Fibroblast of skin of left quadriceps (primary cell): Measurements from ENCODE around the gene STPG4.
"Not testable (repeated sequence)": the region's sequence is repeated elsewhere in the genome, so short reads cannot be mapped to it uniquely, and the experiment has no call there.

Experiments
- DNase-seq, 2 experiments: peaks; one replicate each; pipeline ENCODE4 v3.0.0-alpha.2; 2013; ENCODE audit warnings: low read depth in 2 of 2

STPG4 gene

GRCh38 chr2:47155091-47155876, at the start of gene STPG4:
TSS of gene STPG4 (minus strand) at chr2:47155308. CDS start at chr2:47155251, 57 bp downstream.
- DNase-seq = no peak

- no peak for DNase-seq
Measured at GRCh38 chr2:47204691-47205090, 49.6 kb upstream of the STPG4 start.

- no peak for DNase-seq
Measured at GRCh38 chr2:47203995-47204394, 48.9 kb upstream of the STPG4 start.

GRCh38 chr2:47201224-47201623, 46.1 kb upstream of the STPG4 start:
- no peak for DNase-seq

- peak; percentile 95 for DNase-seq
Measured at GRCh38 chr2:47198985-47199451, 43.9 kb upstream of the STPG4 start.

- DNase-seq = no peak
Measured at GRCh38 chr2:47196499-47196898, 41.4 kb upstream of the STPG4 start.

- DNase-seq = no peak
Measured at GRCh38 chr2:47196046-47196445, 40.9 kb upstream of the STPG4 start.

GRCh38 chr2:47195148-47195547, 40.0 kb upstream of the STPG4 start:
- no peak for DNase-seq

- no peak for DNase-seq
Measured at GRCh38 chr2:47194410-47194809, 39.3 kb upstream of the STPG4 start.

- no peak for DNase-seq
Measured at GRCh38 chr2:47193607-47194006, 38.5 kb upstream of the STPG4 start.

- no peak for DNase-seq
Measured at GRCh38 chr2:47190188-47190881, 35.2 kb upstream of the STPG4 start.

- DNase-seq = peak; percentile 89 to 90
Measured at GRCh38 chr2:47189635-47190034, 34.5 kb upstream of the STPG4 start.

- DNase-seq = no peak
Measured at GRCh38 chr2:47187069-47187468, 32.0 kb upstream of the STPG4 start.

- no peak for DNase-seq
Measured at GRCh38 chr2:47186351-47186750, 31.2 kb upstream of the STPG4 start.

GRCh38 chr2:47185098-47185497, 30.0 kb upstream of the STPG4 start:
- DNase-seq = not testable (repeated sequence)

GRCh38 chr2:47181176-47181575, 26.1 kb upstream of the STPG4 start:
- DNase-seq = no peak

- no peak for DNase-seq
Measured at GRCh38 chr2:47180531-47180930, 25.4 kb upstream of the STPG4 start.

- no peak for DNase-seq
Measured at GRCh38 chr2:47179388-47179787, 24.3 kb upstream of the STPG4 start.

GRCh38 chr2:47178341-47178740, 23.2 kb upstream of the STPG4 start:
- DNase-seq = no peak

- no peak for DNase-seq
Measured at GRCh38 chr2:47177043-47177565, 22.0 kb upstream of the STPG4 start.

GRCh38 chr2:47174733-47175361, 19.7 kb upstream of the STPG4 start:
- DNase-seq = no peak

- DNase-seq = no peak
Measured at GRCh38 chr2:47173986-47174732, 19.1 kb upstream of the STPG4 start.
